Dedifferentiated amniotic fluid mesenchymal stem cell (primary cell): ENCODE results near the gene CHTF18.
"Not testable (repeated sequence)": the region's sequence is repeated elsewhere in the genome, so short reads cannot be mapped to it uniquely, and the experiment has no call there.

Source experiments
- DNase-seq: peaks from one replicate; pipeline ENCODE4 v3.0.0-alpha.2; 2016; ENCODE audit errors: extremely low spot score

The CHTF18 gene

DNA sequence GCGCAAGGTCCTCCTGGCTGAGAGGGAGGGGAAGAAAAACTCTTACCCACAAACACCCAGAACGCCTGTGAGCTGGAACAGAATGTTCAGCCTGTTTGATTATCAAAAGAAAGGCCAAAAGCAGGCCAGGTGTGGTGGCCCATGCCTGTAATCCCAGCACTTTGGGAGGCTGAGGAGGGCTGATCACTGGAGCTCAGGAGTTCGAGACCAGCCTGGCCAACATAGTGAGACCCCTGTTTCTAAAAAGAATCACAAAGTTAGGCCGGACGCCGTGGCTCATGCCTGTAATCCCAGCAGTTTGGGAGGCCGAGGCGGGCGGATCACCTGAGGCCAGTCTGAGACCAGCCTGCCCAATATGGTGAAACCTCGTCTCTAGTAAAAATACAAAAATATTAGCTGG is 12.1 kb upstream of the CHTF18 start:
- DNase-seq = not testable (repeated sequence)

DNA sequence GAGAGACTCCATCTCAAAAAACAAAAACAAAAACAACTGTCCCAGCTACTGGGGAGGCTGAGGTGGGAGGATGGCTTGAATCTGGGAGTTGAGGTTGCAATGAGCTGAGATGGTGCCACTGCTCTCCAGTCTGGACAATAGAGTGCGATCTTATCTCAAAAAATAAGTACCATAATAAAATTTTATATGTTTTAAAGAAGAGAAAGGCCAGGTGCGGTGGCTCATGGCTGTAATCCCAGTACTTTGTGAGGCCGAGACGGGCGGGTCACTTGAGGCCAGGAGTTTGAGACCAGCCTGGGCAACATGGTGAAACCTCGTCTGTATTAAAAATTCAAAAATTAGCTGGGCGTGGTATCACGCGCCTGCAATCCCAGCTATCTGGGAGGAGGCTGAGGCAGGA is 11.6 kb upstream of the CHTF18 start:
- no peak for DNase-seq

- no peak for DNase-seq
Measured at GRCh38 chr16:777826-778225, 10.6 kb upstream of the CHTF18 start.

DNA sequence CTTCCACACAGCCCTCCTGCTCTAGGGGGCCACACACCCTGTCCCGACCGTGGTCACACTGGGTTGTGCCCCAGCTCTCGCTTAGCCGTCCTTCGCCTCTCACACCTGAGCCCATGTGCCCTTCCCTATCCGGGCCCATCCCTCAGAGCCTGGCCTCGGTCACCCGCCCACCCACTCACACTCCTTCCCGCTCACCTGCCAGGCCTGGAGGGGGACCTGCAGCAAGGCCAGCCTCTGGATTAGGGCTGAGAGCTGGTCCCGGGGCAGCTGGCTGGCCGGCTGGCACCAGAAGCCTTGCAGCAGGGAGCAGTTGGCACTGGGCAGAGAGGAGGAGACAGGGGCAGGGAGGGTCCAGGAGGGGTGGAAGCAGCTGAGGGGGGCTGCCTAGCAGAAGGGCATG is 10.0 kb upstream of the CHTF18 start:
- no peak for DNase-seq

DNA sequence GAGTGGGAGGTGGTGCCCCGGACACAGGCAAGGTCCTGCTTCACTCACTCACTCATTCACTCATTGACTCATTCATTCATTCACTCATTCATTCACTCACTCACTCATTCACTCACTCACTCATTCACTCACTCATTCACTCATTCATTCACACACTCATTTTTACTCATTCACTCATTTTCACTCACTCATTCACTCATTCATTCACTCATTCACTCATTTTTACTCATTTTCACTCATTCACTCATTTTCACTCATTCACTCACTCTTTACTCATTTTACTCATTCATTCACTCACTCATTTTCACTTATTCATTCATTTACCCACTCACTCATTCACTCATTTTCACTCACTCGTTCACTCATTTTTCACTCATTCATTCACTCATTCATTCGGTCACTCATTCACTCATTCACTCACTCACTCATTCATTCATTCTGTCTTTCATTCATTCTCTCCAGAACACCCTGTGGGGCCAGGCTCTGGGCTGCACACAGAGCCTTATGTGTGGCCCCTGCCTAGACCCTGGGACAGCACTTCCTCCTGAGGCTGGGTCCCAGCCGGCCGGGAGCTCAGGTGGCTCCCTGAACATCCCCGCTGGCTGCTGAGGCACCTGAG is 9.4 kb upstream of the CHTF18 start:
- no peak for DNase-seq

- DNase-seq = no peak
Measured at GRCh38 chr16:779561-779960, 8.9 kb upstream of the CHTF18 start.

DNA sequence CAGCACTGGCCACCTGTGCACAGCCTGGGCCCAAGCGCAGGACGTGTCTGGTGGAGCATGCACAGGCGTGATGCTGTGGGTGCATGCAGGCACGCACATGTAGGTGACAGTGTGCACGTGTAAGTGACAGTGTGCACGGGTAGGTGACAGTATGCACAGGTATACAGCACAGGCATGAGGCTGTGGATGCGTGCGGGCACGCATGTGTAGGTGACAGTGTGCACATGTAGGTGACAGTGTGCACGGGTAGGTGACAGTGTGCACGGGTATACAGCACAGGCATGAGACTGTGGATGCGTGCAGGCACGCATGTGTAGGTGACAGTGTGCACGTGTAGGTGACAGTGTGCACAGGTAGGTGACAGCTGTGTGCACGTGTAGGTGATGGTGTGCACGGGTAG is 8.1 kb upstream of the CHTF18 start:
- DNase-seq = no peak

GRCh38 chr16:781346-782010 is 6.9 kb upstream of the CHTF18 start:
- no peak for DNase-seq

GRCh38 chr16:782258-782657 is 6.2 kb upstream of the CHTF18 start:
- no peak for DNase-seq

DNA sequence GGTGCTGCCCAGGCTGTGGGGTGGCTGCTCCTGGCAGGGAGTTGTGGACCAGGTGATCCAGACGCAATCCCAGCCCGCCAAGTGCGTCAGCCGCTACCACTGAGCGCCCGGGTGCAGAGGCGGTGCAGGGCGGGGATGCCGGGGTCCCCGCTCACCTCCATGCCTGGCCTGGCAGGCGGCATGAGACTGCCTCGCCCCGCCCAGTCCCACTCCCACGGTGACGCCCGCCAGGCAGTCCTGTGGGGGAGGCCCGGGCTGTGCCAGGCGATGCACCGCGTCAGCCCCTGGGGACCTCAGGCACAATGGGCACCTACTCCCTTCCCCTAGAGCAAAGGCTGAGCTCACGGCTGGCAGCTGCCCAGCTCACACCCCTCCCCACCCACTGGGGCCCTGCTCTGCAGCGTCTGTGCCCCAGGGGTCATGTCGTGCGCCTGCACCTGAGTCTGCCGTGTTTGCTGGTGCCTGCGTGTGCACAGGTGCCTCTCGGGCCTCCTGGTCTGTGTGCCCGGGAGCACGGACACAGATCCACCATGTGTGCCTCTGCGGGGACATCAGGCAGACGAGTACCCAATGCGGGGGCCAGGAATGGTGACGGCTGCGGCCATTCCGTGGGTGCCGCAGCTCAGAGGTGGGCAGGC is 5.5 kb upstream of the CHTF18 start:
- DNase-seq = no peak

GRCh38 chr16:783404-784161 is 4.8 kb upstream of the CHTF18 start:
- no peak for DNase-seq

GRCh38 chr16:784431-784830 is 4.0 kb upstream of the CHTF18 start:
- DNase-seq = no peak

- DNase-seq = peak; percentile 19
Measured at GRCh38 chr16:785563-786535, 2.6 kb upstream of the CHTF18 start.

DNA sequence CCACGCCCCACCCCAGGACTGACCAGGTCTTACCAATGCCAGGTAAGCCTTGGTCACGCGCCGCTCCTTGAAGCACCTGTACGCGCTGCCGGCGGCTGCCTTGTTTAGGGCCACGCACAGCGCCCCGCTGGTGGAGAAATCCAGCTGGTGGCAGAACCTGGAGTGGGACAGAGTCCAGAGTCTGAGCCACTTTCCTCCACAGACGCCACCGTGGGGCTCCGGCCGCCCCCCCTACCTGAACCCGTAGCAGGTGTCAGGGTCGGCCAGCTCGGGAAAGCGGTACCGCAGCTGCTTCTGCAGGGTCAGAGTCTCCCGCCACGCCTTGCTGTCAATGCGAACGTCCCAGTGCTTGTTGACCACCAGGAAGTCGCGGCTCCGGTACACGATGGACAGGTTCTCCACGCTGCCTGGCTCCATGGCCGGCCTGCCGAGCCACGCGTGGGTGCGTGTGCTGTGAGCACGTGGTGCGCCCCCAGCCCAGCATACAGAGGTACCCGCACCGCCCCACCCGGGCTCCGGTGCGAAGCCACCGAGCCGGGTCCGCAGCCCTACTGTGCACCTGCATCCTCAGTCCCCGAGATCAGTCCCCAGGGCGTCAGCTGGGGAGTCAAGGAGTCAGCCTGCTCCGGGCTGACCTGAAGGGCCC is 976 bp upstream of the CHTF18 start:
- DNase-seq = no peak

- DNase-seq = no peak
Measured at GRCh38 chr16:787978-788398, 432 bp upstream of the CHTF18 start, which contains the start of gene RPUSD1. Gene RPUSD1 (minus strand): TSS chr16:788381. CDS start chr16:787737, 644 bp downstream.

- no peak for DNase-seq
Measured at GRCh38 chr16:789191-789850, 901 bp downstream of the CHTF18 start.

DNA sequence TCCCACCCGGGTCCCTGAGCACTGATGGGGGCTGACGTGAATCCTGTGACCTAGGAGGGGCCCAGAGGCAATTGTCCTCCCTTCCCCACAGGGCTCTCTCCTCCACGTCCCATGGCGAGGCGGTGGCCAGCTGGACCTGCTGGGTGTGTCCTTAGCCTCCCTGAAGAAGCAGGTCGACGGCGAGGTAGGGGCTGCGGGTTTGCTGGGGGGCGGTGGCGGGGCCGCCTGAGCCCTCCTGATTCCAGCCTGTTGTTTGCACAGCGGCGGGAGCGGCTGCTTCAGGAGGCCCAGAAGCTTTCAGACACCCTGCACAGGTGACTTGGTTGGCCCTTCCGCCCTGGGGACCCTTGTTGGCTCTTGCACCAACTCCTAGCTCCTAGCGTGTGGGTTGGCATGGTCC is 1.7 kb downstream of the CHTF18 start:
- DNase-seq = no peak

DNA sequence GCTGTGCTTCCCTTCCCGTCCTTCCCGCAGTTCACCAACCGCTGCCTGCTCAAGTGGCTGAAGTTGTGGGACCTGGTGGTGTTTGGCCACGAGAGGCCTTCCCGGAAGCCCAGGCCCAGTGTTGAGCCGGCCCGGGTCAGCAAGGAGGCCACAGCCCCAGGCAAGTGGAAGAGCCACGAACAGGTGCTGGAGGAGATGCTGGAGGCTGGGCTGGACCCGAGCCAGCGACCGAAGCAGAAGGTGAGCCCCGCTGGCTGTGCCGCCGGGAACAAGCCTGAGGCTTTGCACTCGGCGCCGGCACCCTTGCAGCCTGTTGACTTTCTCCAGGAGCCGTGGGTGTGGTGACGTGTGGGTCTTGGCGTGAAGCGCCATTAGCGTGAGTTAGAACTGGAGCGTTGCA is 2.7 kb downstream of the CHTF18 start:
- no peak for DNase-seq

GRCh38 chr16:792221-792995 is 4.0 kb downstream of the CHTF18 start:
- DNase-seq = no peak
